KMS-11 (cell line): ENCODE results near the gene RBMS2.

Experiments used
- H2AFZ ChIP-seq: fragments of 200-600 bp; sonication (generic); 2 replicates; pipeline ENCODE4 v1.6.1; 2016; ENCODE audit warnings: antibody characterized with exemption, mixed run types, low read depth
- H3K27ac ChIP-seq: fragments of 200-600 bp; sonication (generic); 2 replicates; pipeline ENCODE4 v1.6.1; 2016; ENCODE audit warnings: mild to moderate bottlenecking, mixed run types
- H3K27me3 ChIP-seq: fragments of 200-600 bp; sonication (generic); 2 replicates; pipeline ENCODE4 v1.6.1; 2017; ENCODE audit warnings: mild to moderate bottlenecking, low read depth, mixed run types, moderate library complexity; ENCODE audit not compliant: insufficient read depth
- H3K36me3 ChIP-seq: fragments of 200-600 bp; sonication (generic); 2 replicates; pipeline ENCODE4 v1.6.1; 2017; ENCODE audit warnings: mild to moderate bottlenecking, mixed run types; ENCODE audit not compliant: insufficient read depth
- H3K4me1 ChIP-seq: fragments of 200-600 bp; sonication (generic); 2 replicates; pipeline ENCODE4 v1.6.1; 2016; ENCODE audit warnings: mild to moderate bottlenecking, low read depth, mixed run types; ENCODE audit not compliant: poor library complexity, severe bottlenecking
- H3K4me2 ChIP-seq: fragments of 200-600 bp; sonication (generic); 2 replicates; pipeline ENCODE4 v1.7.0; 2016; ENCODE audit warnings: mild to moderate bottlenecking, mixed run types
- H3K4me3 ChIP-seq: fragments of 200-600 bp; sonication (generic); IDR thresholded peaks from 2 replicates; pipeline ENCODE4 v1.6.1; 2017; ENCODE audit warnings: low read depth, low read length, mixed read lengths; ENCODE audit not compliant: insufficient read depth
- H3K79me2 ChIP-seq: fragments of 200-600 bp; sonication (generic); 2 replicates; pipeline ENCODE4 v1.6.1; 2016; ENCODE audit warnings: low read depth, mixed run types; ENCODE audit not compliant: insufficient read depth
- H3K9ac ChIP-seq: fragments of 200-600 bp; sonication (generic); 2 replicates; pipeline ENCODE4 v1.6.1; 2016; ENCODE audit warnings: mild to moderate bottlenecking, mixed run types
- H4K20me1 ChIP-seq: fragments of 200-600 bp; sonication (generic); 2 replicates; pipeline ENCODE4 v1.6.1; 2016; ENCODE audit warnings: mild to moderate bottlenecking, mixed run types; ENCODE audit not compliant: insufficient read depth
- CTCF ChIP-seq: fragments of 200-600 bp; sonication (generic); conservative IDR thresholded peaks from 2 replicates; pipeline ENCODE4 v1.6.1; 2017; ENCODE audit warnings: low read depth, mild to moderate bottlenecking, antibody characterized with exemption, low read length, moderate library complexity, mixed read lengths

The RBMS2 gene

GRCh38 chr12:56578983-56579546 lies 57.4 kb downstream of the RBMS2 start:
- H2AFZ ChIP-seq = no peak overlapping the region
- no peaks in the 10 kb centered on the region for H4K20me1 ChIP-seq
- H3K4me2 ChIP-seq = no peak overlapping the region
- no peak overlapping the region for H3K9ac ChIP-seq
- H3K79me2 ChIP-seq = no peaks in the 10 kb centered on the region
- no peak for TF ChIP-seq CTCF
- no peak overlapping the region for H3K27ac ChIP-seq
- H3K4me1 ChIP-seq = no peaks in the 10 kb centered on the region
- H3K36me3 ChIP-seq = no peaks in the 10 kb centered on the region
- no peak overlapping the region for H3K4me3 ChIP-seq
- H3K27me3 ChIP-seq = no peaks in the 10 kb centered on the region

GRCh38 chr12:56581418-56582145 lies 60.0 kb downstream of the RBMS2 start:
- Histone ChIP-seq H3K36me3 (no peaks in the 10 kb centered on the region), H3K79me2 (no peaks in the 10 kb centered on the region), H4K20me1 (no peaks in the 10 kb centered on the region), H3K9ac (no peak overlapping the region), H3K27me3 (no peaks in the 10 kb centered on the region), H3K27ac (no peak overlapping the region), H3K4me3 (no peak overlapping the region), H3K4me2 (no peak overlapping the region), H3K4me1 (no peaks in the 10 kb centered on the region), H2AFZ (no peak overlapping the region)
- TF ChIP-seq CTCF = no peak

GRCh38 chr12:56585098-56585497 lies 63.5 kb downstream of the RBMS2 start:
- Histone ChIP-seq H3K27ac (no peak overlapping the region), H3K4me3 (no peak overlapping the region), H3K36me3 (no peaks in the 10 kb centered on the region)

GRCh38 chr12:56589783-56590182 lies 68.2 kb downstream of the RBMS2 start:
- H3K36me3 ChIP-seq = no peaks in the 10 kb centered on the region
- H3K4me3 ChIP-seq = no peak overlapping the region
- H3K27me3 ChIP-seq = no peaks in the 10 kb centered on the region
- no peak overlapping the region for H3K27ac ChIP-seq
- no peaks in the 10 kb centered on the region for H4K20me1 ChIP-seq
- peaks cover 18% of the 10 kb centered on the region for H3K4me1 ChIP-seq
- H2AFZ ChIP-seq = peak overlapping the region; percentile 31; the same call in 1 of the 2 replicates
- no peaks in the 10 kb centered on the region for H3K79me2 ChIP-seq
- no peak for TF ChIP-seq CTCF
- H3K9ac ChIP-seq = no peak overlapping the region
- no peak overlapping the region for H3K4me2 ChIP-seq

More at GRCh38 chr12:56585098-56585497, 63.5 kb downstream of the RBMS2 start:
- no peaks in the 10 kb centered on the region for H3K79me2 ChIP-seq
- no peaks in the 10 kb centered on the region for H4K20me1 ChIP-seq
- peaks cover 3% of the 10 kb centered on the region for H3K4me1 ChIP-seq
- H3K27me3 ChIP-seq = no peaks in the 10 kb centered on the region
- no peak for TF ChIP-seq CTCF
- H2AFZ ChIP-seq = no peak overlapping the region
- H3K4me2 ChIP-seq = no peak overlapping the region
- H3K9ac ChIP-seq = no peak overlapping the region
